RWPE2 (cell line): ENCODE measurements around the gene CNOT6.

Experiments
- ATAC-seq: fragments of 200-7000 bp; cut with Tn5 transposase; 3 replicates; pipeline ENCODE4 v1.9.1; 2021; ENCODE audit warnings: low read depth
- DNase-seq: peaks from one replicate; pipeline ENCODE4 v3.0.0-alpha.2; 2020; ENCODE audit warnings: low spot score
- H3K27ac ChIP-seq: fragments of 450-650 bp; 2 replicates; pipeline ENCODE4 v1.5.1; 2017; ENCODE audit warnings: mild to moderate bottlenecking; ENCODE audit not compliant: poor library complexity, severe bottlenecking
- H3K27me3 ChIP-seq: fragments of 250-450 bp; sonication (Bioruptor Pico); 2 replicates; pipeline ENCODE4 v1.5.1; 2021; ENCODE audit warnings: mild to moderate bottlenecking, moderate library complexity; ENCODE audit not compliant: insufficient read depth, poor library complexity, severe bottlenecking
- H3K36me3 ChIP-seq: fragments of 250-450 bp; sonication (Bioruptor Pico); 2 replicates; pipeline ENCODE4 v1.5.1; 2020; ENCODE audit warnings: low read depth, mild to moderate bottlenecking, moderate library complexity
- H3K4me1 ChIP-seq: fragments of 250-450 bp; sonication (Bioruptor Pico); 2 replicates; pipeline ENCODE4 v1.5.1; 2021; ENCODE audit warnings: mild to moderate bottlenecking, moderate library complexity; ENCODE audit not compliant: insufficient read depth, poor library complexity, severe bottlenecking
- H3K4me3 ChIP-seq: fragments of 250-450 bp; sonication (Bioruptor Pico); 2 replicates; pipeline ENCODE4 v1.5.1; 2021; ENCODE audit warnings: mild to moderate bottlenecking, moderate library complexity; ENCODE audit not compliant: severe bottlenecking
- H3K9me3 ChIP-seq: fragments of 250-450 bp; sonication (Bioruptor Pico); 2 replicates; pipeline ENCODE4 v1.5.1; 2021; ENCODE audit warnings: mild to moderate bottlenecking, moderate library complexity; ENCODE audit not compliant: severe bottlenecking
- TF ChIP-seq, protein P1 (sequence below): fragments of 450-650 bp; IDR thresholded peaks from one replicate; pipeline ENCODE4 v1.5.1; 2017; ENCODE audit warnings: mild to moderate bottlenecking, moderate library complexity; ENCODE audit not compliant: poor library complexity, severe bottlenecking

CNOT6 gene

DNA sequence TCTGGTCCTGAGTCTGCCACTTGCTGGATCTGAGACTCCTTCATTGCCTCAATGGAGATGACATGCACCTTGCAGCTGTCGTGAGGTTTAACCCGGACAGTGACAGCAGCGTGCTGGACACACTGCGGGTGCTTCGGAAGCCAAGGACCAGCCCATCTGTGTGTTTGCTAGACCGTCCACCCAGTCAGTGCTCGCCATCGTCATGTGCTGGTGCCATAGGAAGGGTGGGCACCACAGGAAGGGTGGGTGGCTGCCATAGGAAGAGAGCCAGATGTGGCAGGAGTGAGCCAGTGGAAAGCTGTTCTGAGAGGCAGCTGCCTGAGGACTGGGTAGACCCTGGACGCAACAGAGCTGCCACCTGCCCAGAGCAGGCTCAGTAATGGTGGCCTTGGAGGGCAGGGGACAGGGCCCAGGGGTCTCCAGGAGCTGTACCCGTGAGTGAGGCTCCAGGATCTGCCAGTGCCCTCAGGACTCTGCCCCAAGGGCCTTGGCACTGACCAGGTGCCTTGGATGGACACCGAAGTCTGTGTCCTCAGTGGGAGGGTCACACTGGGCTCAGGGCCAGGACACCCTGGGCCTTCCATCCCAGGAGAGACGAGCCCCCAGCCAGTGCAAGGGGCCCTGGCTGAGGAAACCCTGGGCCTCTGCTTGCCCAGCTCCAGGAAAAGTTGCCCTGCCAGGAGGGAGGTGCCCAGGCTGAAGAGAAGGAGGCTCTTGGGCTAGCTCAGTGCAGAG is 133.4 kb downstream of the CNOT6 start:
- TF ChIP-seq, protein P1, sequence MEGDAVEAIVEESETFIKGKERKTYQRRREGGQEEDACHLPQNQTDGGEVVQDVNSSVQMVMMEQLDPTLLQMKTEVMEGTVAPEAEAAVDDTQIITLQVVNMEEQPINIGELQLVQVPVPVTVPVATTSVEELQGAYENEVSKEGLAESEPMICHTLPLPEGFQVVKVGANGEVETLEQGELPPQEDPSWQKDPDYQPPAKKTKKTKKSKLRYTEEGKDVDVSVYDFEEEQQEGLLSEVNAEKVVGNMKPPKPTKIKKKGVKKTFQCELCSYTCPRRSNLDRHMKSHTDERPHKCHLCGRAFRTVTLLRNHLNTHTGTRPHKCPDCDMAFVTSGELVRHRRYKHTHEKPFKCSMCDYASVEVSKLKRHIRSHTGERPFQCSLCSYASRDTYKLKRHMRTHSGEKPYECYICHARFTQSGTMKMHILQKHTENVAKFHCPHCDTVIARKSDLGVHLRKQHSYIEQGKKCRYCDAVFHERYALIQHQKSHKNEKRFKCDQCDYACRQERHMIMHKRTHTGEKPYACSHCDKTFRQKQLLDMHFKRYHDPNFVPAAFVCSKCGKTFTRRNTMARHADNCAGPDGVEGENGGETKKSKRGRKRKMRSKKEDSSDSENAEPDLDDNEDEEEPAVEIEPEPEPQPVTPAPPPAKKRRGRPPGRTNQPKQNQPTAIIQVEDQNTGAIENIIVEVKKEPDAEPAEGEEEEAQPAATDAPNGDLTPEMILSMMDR, result no peak
- no peak overlapping the region for H3K27ac ChIP-seq
- H3K4me3 ChIP-seq, result no peak overlapping the region
- DNase-seq (no peak), ATAC-seq (no peak)
- H3K4me1 ChIP-seq, result no peaks in the 10 kb centered on the region
- no peaks in the 10 kb centered on the region for H3K36me3 ChIP-seq
- H3K27me3 ChIP-seq, result peaks cover 11% of the 10 kb centered on the region
- no peaks in the 10 kb centered on the region for H3K9me3 ChIP-seq
